Prostate gland (tissue), 2 donors: ENCODE measurements around the gene TSG101. TPM values are rescaled to one million over a fixed set of nuclear protein-coding genes. Genes with fewer than 3 reads are reported as not detected.

Experiments
- DNase-seq: peaks from one replicate; pipeline ENCODE4 v3.0.0-alpha.2; 2019; ENCODE audit warnings: low spot score
- H3K27ac ChIP-seq, 2 donors: fragments of 200-600 bp; sonication (generic); 2 replicates each; pipeline ENCODE4 v1.5.1; 2017 to 2019
- H3K27me3 ChIP-seq: fragments of 200-600 bp; sonication (generic); replicated peaks from 2 replicates; pipeline ENCODE4 v1.5.1; 2019; ENCODE audit not compliant: insufficient read depth
- H3K36me3 ChIP-seq, 2 donors: fragments of 200-600 bp; sonication (generic); 1 replicate in 1 of 2; 2 replicates in 1 of 2; pipeline versions ENCODE4 v1.5.1 to v1.8.1; 2017 to 2019
- H3K4me1 ChIP-seq: fragments of 200-600 bp; sonication (generic); replicated peaks from 2 replicates; pipeline ENCODE4 v1.5.1; 2019
- H3K4me3 ChIP-seq, 2 donors: fragments of 200-600 bp; sonication (generic); 2 replicates each; pipeline ENCODE4 v1.5.1; 2017 to 2019
- H3K9me3 ChIP-seq: fragments of 200-600 bp; sonication (generic); 2 replicates; pipeline ENCODE4 v1.5.1; 2017
- POLR2A ChIP-seq: fragments of 450-650 bp; IDR thresholded peaks from one replicate; pipeline ENCODE4 v1.6.1; 2016; ENCODE audit warnings: antibody characterized with exemption, mild to moderate bottlenecking
- POLR2AphosphoS5 ChIP-seq: sonication (generic); formaldehyde crosslinking; IDR thresholded peaks from one replicate; pipeline ENCODE4 v1.6.1; 2017; ENCODE audit warnings: antibody characterized with exemption
- WGBS: methylation state at CpG from one replicate; pipeline ENCODE4 v1.1.5; 2018; 5-methylcytosine and 5-hydroxymethylcytosine counted together
- intact Hi-C: fragments of 100-400 bp; cut with DNase I; formaldehyde crosslinking; loops from one replicate; pipeline ENCODE4 v1.14.2; 2022
- total RNA-seq, 2 donors: library from RNA; depleted of rRNA; stranded (reverse); fragments of >200 nt; gene quantifications; one replicate each; pipeline ENCODE4 v1.1.0, GENCODE V29; 2016
- TF ChIP-seq, protein P1 (sequence below), 4 experiments: fragments of 200-600 bp in 2 of 4; fragments of 450-650 bp in 2 of 4; sonication (generic) in 2 of 4; IDR thresholded peaks; 1 replicate in 3 of 4; 2 replicates in 1 of 4; pipeline ENCODE4 v1.5.1; 2016 to 2019; ENCODE audit warnings: antibody characterized with exemption in 4 of 4, mild to moderate bottlenecking in 2 of 4, moderate library complexity in 2 of 4

TSG101 gene
- total RNA-seq, 2 donors from 2014 or later: 60.5 to 94.5 TPM

DNA sequence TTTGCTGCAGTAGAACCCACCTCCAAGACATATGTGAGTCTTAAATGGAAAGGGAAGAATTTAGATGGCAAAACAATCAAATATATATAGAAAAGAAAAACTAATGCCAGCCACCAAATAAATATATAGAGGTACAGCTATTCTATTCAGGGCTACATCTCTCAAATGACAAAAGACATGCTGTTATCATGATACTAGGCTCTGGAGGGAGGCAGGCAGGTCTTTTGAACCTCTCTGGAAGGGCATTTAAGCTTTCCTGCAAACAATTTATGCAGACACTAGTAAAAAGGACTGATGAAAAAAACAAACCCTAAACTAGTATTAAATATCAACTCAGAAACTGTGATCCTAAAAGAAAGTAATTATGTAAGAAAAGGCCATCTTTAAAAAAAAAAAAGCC lies 37.4 kb upstream of the TSG101 start:
- Histone ChIP-seq H3K36me3 (no peaks in the 10 kb centered on the region), H3K4me1 (no peaks in the 10 kb centered on the region), H3K27me3 (no peaks in the 10 kb centered on the region), H3K27ac (no peak overlapping the region), H3K4me3 (no peak overlapping the region), H3K9me3 (no peaks in the 10 kb centered on the region)
- intact Hi-C loops: no loop called here
- TF ChIP-seq POLR2A (no peak), POLR2AphosphoS5 (no peak)
- TF ChIP-seq, protein P1, sequence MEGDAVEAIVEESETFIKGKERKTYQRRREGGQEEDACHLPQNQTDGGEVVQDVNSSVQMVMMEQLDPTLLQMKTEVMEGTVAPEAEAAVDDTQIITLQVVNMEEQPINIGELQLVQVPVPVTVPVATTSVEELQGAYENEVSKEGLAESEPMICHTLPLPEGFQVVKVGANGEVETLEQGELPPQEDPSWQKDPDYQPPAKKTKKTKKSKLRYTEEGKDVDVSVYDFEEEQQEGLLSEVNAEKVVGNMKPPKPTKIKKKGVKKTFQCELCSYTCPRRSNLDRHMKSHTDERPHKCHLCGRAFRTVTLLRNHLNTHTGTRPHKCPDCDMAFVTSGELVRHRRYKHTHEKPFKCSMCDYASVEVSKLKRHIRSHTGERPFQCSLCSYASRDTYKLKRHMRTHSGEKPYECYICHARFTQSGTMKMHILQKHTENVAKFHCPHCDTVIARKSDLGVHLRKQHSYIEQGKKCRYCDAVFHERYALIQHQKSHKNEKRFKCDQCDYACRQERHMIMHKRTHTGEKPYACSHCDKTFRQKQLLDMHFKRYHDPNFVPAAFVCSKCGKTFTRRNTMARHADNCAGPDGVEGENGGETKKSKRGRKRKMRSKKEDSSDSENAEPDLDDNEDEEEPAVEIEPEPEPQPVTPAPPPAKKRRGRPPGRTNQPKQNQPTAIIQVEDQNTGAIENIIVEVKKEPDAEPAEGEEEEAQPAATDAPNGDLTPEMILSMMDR (IDR thresholded peaks at IDR 0.05): no peak
- DNase-seq: no peak

DNA sequence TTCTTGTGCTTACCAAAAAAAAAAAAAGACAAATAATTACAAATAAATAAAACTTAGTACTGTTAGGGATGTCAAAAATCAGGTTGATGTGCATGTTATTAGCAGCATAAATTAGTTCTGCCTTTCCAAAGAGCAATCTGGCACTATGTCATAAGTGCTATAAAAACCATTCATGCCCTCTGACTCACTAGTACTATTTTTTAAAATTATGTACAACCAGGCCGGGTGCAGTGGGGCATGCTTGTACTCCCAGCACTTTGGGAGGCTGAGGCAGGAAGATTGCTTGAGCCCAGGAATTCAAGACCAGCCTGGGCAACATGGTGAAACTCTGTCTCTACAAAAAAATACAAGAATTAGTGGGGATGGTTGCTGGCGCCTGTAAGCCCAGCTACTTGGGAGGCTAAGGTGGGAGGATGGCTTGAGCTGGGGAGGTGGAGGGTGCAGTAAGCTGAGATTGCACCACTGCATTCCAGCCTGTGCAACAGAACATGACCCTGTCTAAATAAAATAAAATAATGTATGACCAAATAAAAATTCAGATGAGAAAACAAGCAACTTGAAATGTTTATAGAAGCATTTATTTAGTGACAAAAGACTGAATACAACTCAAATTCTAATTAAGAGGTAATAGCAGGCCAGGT lies 36.5 kb upstream of the TSG101 start:
- no peak for TF ChIP-seq POLR2AphosphoS5
- TF ChIP-seq, protein P1 (IDR thresholded peaks at IDR 0.05): no peak
- TF ChIP-seq POLR2A: no peak
- Histone ChIP-seq H3K27ac (no peak overlapping the region), H3K9me3 (no peaks in the 10 kb centered on the region), H3K4me1 (no peaks in the 10 kb centered on the region), H3K36me3 (no peaks in the 10 kb centered on the region), H3K4me3 (no peak overlapping the region), H3K27me3 (no peaks in the 10 kb centered on the region)
- 91% methylated on average over 2 of the region's 2 CpGs for WGBS
- no peak for DNase-seq
- intact Hi-C loops: no loop called here

DNA sequence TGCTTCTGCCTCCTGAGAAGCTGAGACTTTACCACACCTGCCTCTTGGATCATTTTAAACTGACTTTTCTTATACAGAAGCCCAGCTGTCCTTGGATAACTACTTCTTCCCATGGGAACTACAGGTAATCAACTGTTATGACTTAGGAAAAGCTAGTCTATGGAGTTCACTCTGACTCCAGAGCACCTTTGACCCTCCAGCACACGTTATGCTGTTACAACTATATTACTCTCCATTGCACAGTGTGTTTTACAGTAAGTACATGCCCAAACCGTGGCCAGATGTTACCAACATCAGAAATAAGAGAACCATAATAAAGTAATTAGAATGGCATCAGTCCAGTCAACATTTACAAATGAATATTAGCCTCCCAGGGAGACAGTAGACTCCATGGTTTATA lies 21.3 kb upstream of the TSG101 start:
- Histone ChIP-seq H3K27me3 (no peaks in the 10 kb centered on the region), H3K36me3 (no peaks in the 10 kb centered on the region), H3K4me1 (no peaks in the 10 kb centered on the region), H3K9me3 (no peaks in the 10 kb centered on the region), H3K4me3 (no peak overlapping the region), H3K27ac (no peak overlapping the region)
- WGBS: 95% methylated on average over 2 of the region's 2 CpGs
- TF ChIP-seq, protein P1 (IDR thresholded peaks at IDR 0.05): no peak
- no peak for TF ChIP-seq POLR2AphosphoS5
- no peak for TF ChIP-seq POLR2A
- no peak for DNase-seq
- intact Hi-C loops: no loop called here

DNA sequence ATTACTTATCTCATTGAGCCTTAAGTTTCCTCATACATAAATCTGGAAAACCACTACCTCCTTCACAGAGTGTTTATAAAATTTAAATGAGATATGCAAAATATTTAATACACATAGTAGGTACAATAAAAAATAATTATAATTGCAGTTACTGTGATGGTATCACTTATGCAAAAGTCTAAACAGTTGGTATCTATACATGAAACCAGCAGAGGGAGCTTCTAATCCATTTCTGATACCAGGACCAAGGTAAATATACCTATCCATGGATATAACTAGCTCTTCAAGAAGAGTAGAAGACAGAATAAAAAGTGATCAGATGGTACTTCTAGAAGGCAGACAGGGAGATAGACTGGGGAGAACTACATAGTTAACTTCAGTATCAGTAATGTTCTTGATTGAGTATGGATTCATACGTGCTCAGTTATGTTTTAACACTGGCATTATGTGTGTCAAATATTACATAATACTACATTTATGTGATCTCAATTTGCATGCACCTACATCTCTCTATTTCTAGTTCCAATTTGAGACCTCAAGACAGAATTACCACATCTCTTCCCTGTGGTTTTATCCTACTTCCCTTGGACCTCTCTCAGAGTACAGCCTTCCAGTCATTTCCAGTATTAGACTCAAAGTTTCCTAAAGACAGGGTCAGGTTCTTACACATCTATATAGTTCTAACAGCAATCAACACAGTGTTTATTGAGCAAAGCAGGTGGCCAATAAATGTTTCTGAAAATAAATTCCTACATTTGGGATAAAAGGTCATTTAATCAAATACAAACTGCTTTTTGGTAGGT lies 13.7 kb upstream of the TSG101 start:
- no peaks in the 10 kb centered on the region for H3K36me3 ChIP-seq
- TF ChIP-seq POLR2AphosphoS5 (no peak), POLR2A (no peak)
- TF ChIP-seq, protein P1 (IDR thresholded peaks at IDR 0.05): peak in 3 of 4 experiments; percentile 31 to 59 (median 54)
- no peaks in the 10 kb centered on the region for H3K9me3 ChIP-seq
- H3K27ac ChIP-seq: no peak overlapping the region
- 84% methylated on average over 1 of the region's 1 CpG for WGBS
- intact Hi-C loops: no loop called here
- no peak for DNase-seq
- no peak overlapping the region for H3K4me3 ChIP-seq
- H3K4me1 ChIP-seq: no peaks in the 10 kb centered on the region
- no peaks in the 10 kb centered on the region for H3K27me3 ChIP-seq

DNA sequence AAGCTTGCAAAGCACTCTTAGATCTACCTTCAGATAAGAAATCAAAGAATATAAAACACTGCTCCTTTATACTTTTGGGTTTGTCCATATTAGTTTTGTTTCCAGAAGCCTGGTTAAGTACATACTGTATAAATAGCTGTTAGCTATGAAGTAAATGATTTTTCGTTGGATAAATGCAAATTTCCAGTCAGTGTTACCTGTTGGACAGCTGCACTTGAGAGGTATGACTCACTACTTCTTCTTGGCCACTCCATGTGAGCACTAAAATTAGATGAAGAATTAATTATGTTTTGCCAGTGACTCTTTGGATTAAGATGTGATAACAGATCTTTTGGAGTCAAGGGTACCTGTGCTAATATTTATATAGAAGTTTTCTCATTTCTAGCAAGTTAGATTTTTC lies 9.5 kb upstream of the TSG101 start:
- Histone ChIP-seq H3K4me1 (no peaks in the 10 kb centered on the region), H3K27me3 (no peaks in the 10 kb centered on the region), H3K27ac (no peak overlapping the region), H3K36me3 (no peaks in the 10 kb centered on the region), H3K9me3 (no peaks in the 10 kb centered on the region), H3K4me3 (no peak overlapping the region)
- WGBS: 38% methylated on average over 1 of the region's 1 CpG
- intact Hi-C loops: no loop called here
- DNase-seq: no peak
- TF ChIP-seq, protein P1 (IDR thresholded peaks at IDR 0.05): no peak
